Stomach smooth muscle (tissue), 2 donors: ENCODE measurements around the gene NCAM1.

Source experiments
- H3K27ac ChIP-seq: one replicate; pipeline ENCODE4 v1.7.0; 2013; ENCODE audit warnings: mild to moderate bottlenecking, low read length, inconsistent platforms
- H3K27me3 ChIP-seq, 2 donors: one replicate each; pipeline ENCODE4 v1.7.0; 2013; ENCODE audit warnings: low read length in 2 of 2; ENCODE audit not compliant: insufficient read depth in 2 of 2, control insufficient read depth in 1 of 2
- H3K36me3 ChIP-seq, 2 donors: one replicate each; pipeline ENCODE4 v1.7.0; 2013; ENCODE audit warnings: low read length in 2 of 2; ENCODE audit not compliant: control insufficient read depth in 2 of 2, insufficient read depth in 2 of 2
- H3K4me1 ChIP-seq: one replicate; pipeline ENCODE4 v1.7.0; 2013; ENCODE audit warnings: low read length; ENCODE audit not compliant: control insufficient read depth, insufficient read depth
- H3K4me3 ChIP-seq, 2 donors: one replicate each; pipeline ENCODE4 v1.7.0; 2013; ENCODE audit warnings: low read length in 2 of 2
- H3K9ac ChIP-seq, 2 donors: one replicate each; pipeline ENCODE4 v1.7.0; 2013; ENCODE audit warnings: low read length in 2 of 2, mild to moderate bottlenecking in 1 of 2
- H3K9me3 ChIP-seq, 2 donors: one replicate each; pipeline ENCODE4 v1.7.0; 2013; ENCODE audit warnings: low read length in 2 of 2; ENCODE audit not compliant: control insufficient read depth in 2 of 2
- donor health status: healthy.
- donor health status: Pancreatic carcinoma.

The NCAM1 gene

GRCh38 chr11:113085446-113085845 is 124.2 kb downstream of the NCAM1 start:
- no peak overlapping the region for H3K4me3 ChIP-seq
- no peak overlapping the region for H3K9ac ChIP-seq
- no peaks in the 10 kb centered on the region for H3K9me3 ChIP-seq
- no peak overlapping the region for H3K27ac ChIP-seq
- no peaks in the 10 kb centered on the region for H3K27me3 ChIP-seq
- H3K4me1 ChIP-seq = no peaks in the 10 kb centered on the region
- no peaks in the 10 kb centered on the region for H3K36me3 ChIP-seq

- H3K4me3 ChIP-seq = no peak overlapping the region
- no peak overlapping the region for H3K9ac ChIP-seq
- H3K27ac ChIP-seq = no peak overlapping the region
- H3K27me3 ChIP-seq = no peaks in the 10 kb centered on the region
- no peaks in the 10 kb centered on the region for H3K9me3 ChIP-seq
- H3K4me1 ChIP-seq = no peaks in the 10 kb centered on the region
- H3K36me3 ChIP-seq = no peaks in the 10 kb centered on the region
Observed at GRCh38 chr11:113087706-113088105, 126.5 kb downstream of the NCAM1 start.

GRCh38 chr11:113090716-113091480 is 129.7 kb downstream of the NCAM1 start:
- H3K9ac ChIP-seq = no peak overlapping the region
- no peak overlapping the region for H3K4me3 ChIP-seq
- no peaks in the 10 kb centered on the region for H3K4me1 ChIP-seq
- H3K36me3 ChIP-seq = no peaks in the 10 kb centered on the region
- H3K9me3 ChIP-seq = no peaks in the 10 kb centered on the region
- H3K27ac ChIP-seq = no peak overlapping the region
- H3K27me3 ChIP-seq = no peaks in the 10 kb centered on the region

GRCh38 chr11:113091481-113091780 is 130.2 kb downstream of the NCAM1 start:
- Histone ChIP-seq H3K4me1 (no peaks in the 10 kb centered on the region), H3K27me3 (no peaks in the 10 kb centered on the region), H3K27ac (no peak overlapping the region), H3K9ac (no peak overlapping the region), H3K9me3 (no peaks in the 10 kb centered on the region), H3K36me3 (no peaks in the 10 kb centered on the region), H3K4me3 (no peak overlapping the region)

- Histone ChIP-seq H3K9me3 (no peaks in the 10 kb centered on the region), H3K4me1 (no peaks in the 10 kb centered on the region), H3K36me3 (no peaks in the 10 kb centered on the region), H3K4me3 (no peak overlapping the region), H3K27me3 (no peaks in the 10 kb centered on the region), H3K27ac (no peak overlapping the region), H3K9ac (no peak overlapping the region)
Observed at GRCh38 chr11:113096648-113097047, 135.4 kb downstream of the NCAM1 start.

GRCh38 chr11:113103932-113104690 is 142.9 kb downstream of the NCAM1 start:
- Histone ChIP-seq H3K27ac (no peak overlapping the region), H3K9ac (no peak overlapping the region)

GRCh38 chr11:113104691-113105251 is 143.6 kb downstream of the NCAM1 start:
- H3K4me1 ChIP-seq = peaks cover 4% of the 10 kb centered on the region
- no peak overlapping the region for H3K9ac ChIP-seq
- no peaks in the 10 kb centered on the region for H3K9me3 ChIP-seq
- no peak overlapping the region for H3K4me3 ChIP-seq
- H3K36me3 ChIP-seq = no peaks in the 10 kb centered on the region
- H3K27ac ChIP-seq = no peak overlapping the region
- no peaks in the 10 kb centered on the region for H3K27me3 ChIP-seq

More at GRCh38 chr11:113103932-113104690, 142.9 kb downstream of the NCAM1 start:
- Histone ChIP-seq H3K36me3 (no peaks in the 10 kb centered on the region), H3K4me3 (no peak overlapping the region), H3K9me3 (no peaks in the 10 kb centered on the region), H3K27me3 (no peaks in the 10 kb centered on the region), H3K4me1 (peaks cover 4% of the 10 kb centered on the region)

- Histone ChIP-seq H3K4me1 (peaks cover 4% of the 10 kb centered on the region), H3K4me3 (no peak overlapping the region), H3K27ac (no peak overlapping the region), H3K27me3 (no peaks in the 10 kb centered on the region), H3K9me3 (no peaks in the 10 kb centered on the region), H3K36me3 (no peaks in the 10 kb centered on the region), H3K9ac (no peak overlapping the region)
Observed at GRCh38 chr11:113105592-113105991, 144.4 kb downstream of the NCAM1 start.

- H3K36me3 ChIP-seq = no peaks in the 10 kb centered on the region
- no peaks in the 10 kb centered on the region for H3K9me3 ChIP-seq
- H3K9ac ChIP-seq = no peak overlapping the region
- no peak overlapping the region for H3K27ac ChIP-seq
- no peak overlapping the region for H3K4me3 ChIP-seq
- peaks cover 4% of the 10 kb centered on the region for H3K4me1 ChIP-seq
- no peaks in the 10 kb centered on the region for H3K27me3 ChIP-seq
Observed at GRCh38 chr11:113106507-113106906, 145.3 kb downstream of the NCAM1 start.

GRCh38 chr11:113110046-113110445 is 148.8 kb downstream of the NCAM1 start:
- Histone ChIP-seq H3K9ac (no peak overlapping the region), H3K36me3 (no peaks in the 10 kb centered on the region), H3K4me1 (peaks cover 13% of the 10 kb centered on the region), H3K27ac (no peak overlapping the region), H3K27me3 (no peaks in the 10 kb centered on the region), H3K9me3 (no peaks in the 10 kb centered on the region), H3K4me3 (no peak overlapping the region)

- Histone ChIP-seq H3K27ac (no peak overlapping the region), H3K9ac (no peak overlapping the region)
Observed at GRCh38 chr11:113111156-113111555, 149.9 kb downstream of the NCAM1 start.

More at GRCh38 chr11:113111156-113111555, 149.9 kb downstream of the NCAM1 start:
- no peak overlapping the region for H3K4me3 ChIP-seq
- no peaks in the 10 kb centered on the region for H3K27me3 ChIP-seq
- H3K36me3 ChIP-seq = no peaks in the 10 kb centered on the region
- no peaks in the 10 kb centered on the region for H3K9me3 ChIP-seq
- peaks cover 12% of the 10 kb centered on the region for H3K4me1 ChIP-seq
